ENCODE measurements around the gene VMP1. TPM values are rescaled to one million over a fixed set of nuclear protein-coding genes. Genes with fewer than 3 reads are reported as not detected.

Gene VMP1
- total and polyA plus RNA-seq, 2 of the 4 experiments (the other 2 are of a cell fraction): 89.8 to 197 TPM

GRCh38 chr17:59888145-59888750 lies 180.8 kb downstream of the VMP1 start:
- POLR2A ChIA-PET (ENCODE audit: unreplicated experiment): no interaction called here
- no peak for ATAC-seq (ENCODE audit: low read depth)

More at GRCh38 chr17:59888145-59888750, 180.8 kb downstream of the VMP1 start:
- H4K8ac ChIP-seq (ENCODE audit: low read depth in 2 of 2, low read length in 2 of 2): no peak overlapping the region
- H3K56ac ChIP-seq (ENCODE audit: extremely low read depth, insufficient read depth, low read length): no peak overlapping the region
- H4K91ac ChIP-seq (ENCODE audit: insufficient read depth, low read depth, low read length): no peak overlapping the region
- BruUV-seq (replicated peaks): no TSS peak
- H2BK15ac ChIP-seq (ENCODE audit: low read depth, low read length): no peak overlapping the region
- WGBS, 2 experiments (ENCODE audit: extremely low coverage in 2 of 2, insufficient read length in 1 of 2): 100% methylated on average over 1 of the region's 8 CpGs; no CpG with 5 or more reads in 1 of the 2 experiments
- CTCF ChIA-PET: interaction anchor here (0.5 kb wide), 1 partner anchor 19 kb away, joined by 3 read pairs; no protein-coding TSS in a partner anchor
- H3K79me1 ChIP-seq (ENCODE audit: low read depth in 1 of 2, low read length in 2 of 2): peaks cover 6 to 30% of the 10 kb centered on the region in 2 experiments; a peak in 3 of 4 replicates
- no peak overlapping the region for H3K4ac ChIP-seq (ENCODE audit: low read depth, low read length)
- no peak overlapping the region for H2AK9ac ChIP-seq (replicated peaks; ENCODE audit: low read depth, low read length, poor library complexity)
- intact Hi-C loops (cut with micrococcal nuclease) (no loop called here), in situ Hi-C loops (cut with MboI; ENCODE audit: low sequenced_read_pairs) (no loop called here), dilution Hi-C loops (cut with HindIII; ENCODE audit: low sequenced_read_pairs, unreplicated experiment) (no loop called here)
- no peak overlapping the region for H3K14ac ChIP-seq (replicated peaks; ENCODE audit: low read depth, low read length)
- no peak overlapping the region for H2BK5ac ChIP-seq (ENCODE audit: low read depth, low read length, poor library complexity, severe bottlenecking)
- H3K27me3 ChIP-seq (ENCODE audit: control insufficient read depth, insufficient read depth, low read length): no peaks in the 10 kb centered on the region
- H3K4me1 ChIP-seq (ENCODE audit: control insufficient read depth, insufficient read depth, low read length): no peaks in the 10 kb centered on the region
- no peak overlapping the region for H2AK5ac ChIP-seq (ENCODE audit: low read depth, low read length)
- no peak overlapping the region for H2BK120ac ChIP-seq (ENCODE audit: low read depth, low read length)
- no peak overlapping the region for H2AFZ ChIP-seq (replicated peaks; ENCODE audit: low read length, poor library complexity)
- H3K23ac ChIP-seq (ENCODE audit: low read depth, low read length): no peak overlapping the region
- H3K4me2 ChIP-seq (ENCODE audit: low read depth, low read length): no peak overlapping the region
- no peak overlapping the region for H3K4me3 ChIP-seq (ENCODE audit: insufficient read depth, low read depth, low read length)
- 0 out of 2 replicates have a peak, but pooled peaks cover 3% of the 10 kb centered on the region for H3K9me1 ChIP-seq (ENCODE audit: insufficient read depth, low read length)
- H3K36me3 ChIP-seq (ENCODE audit: control insufficient read depth, insufficient read depth, low read length): peaks cover 12% of the 10 kb centered on the region
- no peak for DNase-seq
- no peaks in the 10 kb centered on the region for H4K20me1 ChIP-seq (ENCODE audit: insufficient read depth, low read length)
- H3K9ac ChIP-seq (ENCODE audit: low read depth, low read length): no peak overlapping the region
- H2BK20ac ChIP-seq (ENCODE audit: low read depth, low read length): no peak overlapping the region
- TF ChIP-seq MXI1 (IDR thresholded peaks at IDR 0.05; ENCODE audit: borderline replicate concordance, low read depth, low read length) (no peak), CHD1 (IDR thresholded peaks at IDR 0.05; ENCODE audit: low read depth, low read length) (no peak)
- no peak overlapping the region for H3K27ac ChIP-seq (ENCODE audit: insufficient read depth, low read length)
- H3K18ac ChIP-seq (ENCODE audit: low read depth, low read length): no peak overlapping the region
- no peaks in the 10 kb centered on the region for H3K9me3 ChIP-seq (ENCODE audit: control insufficient read depth, insufficient read depth, low read length)
- no peak overlapping the region for H4K5ac ChIP-seq (ENCODE audit: low read depth, low read length)

All from IMR-90 (cell line).